PC-9 (cell line): ENCODE data around the gene TFAP2A. TPM values are rescaled to one million over a fixed set of nuclear protein-coding genes. Genes with fewer than 3 reads are reported as not detected.
A peak's percentile ranks its signal among the peaks of the same experiment; 100 is the strongest.

Source experiments
- BruUV-seq: library from RNA; stranded (reverse); fragments of 400-500 nt; replicated peaks from 2 replicates; lab custom pipeline; 2021; lab: Mats Ljungman, UMichigan
- CTCF ChIA-PET: fragments of 300-600 bp; sonication (Branson Sonifier 250); formaldehyde crosslinking; loops from one replicate; lab custom pipeline; 2022; ENCODE audit warnings: antibody characterized with exemption; lab: Charles Lee
- POLR2A ChIA-PET: fragments of 300-600 bp; sonication (Branson Sonifier 250); formaldehyde crosslinking; loops from one replicate; lab custom pipeline; 2022; ENCODE audit warnings: antibody characterized with exemption; ENCODE audit not compliant: unreplicated experiment; lab: Charles Lee
- DNase-seq, 2 experiments: peaks; one replicate each; pipeline versions ENCODE4 v3.0.0 to v3.0.0-alpha.2; 2015 to 2022; ENCODE audit warnings: mixed read lengths in 1 of 2
- H2AFZ ChIP-seq: fragments of 200-600 bp; sonication (generic); 2 replicates; pipeline ENCODE4 v1.8.1; 2017; ENCODE audit warnings: antibody characterized with exemption
- H3F3A ChIP-seq: fragments of 200-600 bp; sonication (generic); 2 replicates; pipeline ENCODE4 v1.8.1; 2017; ENCODE audit warnings: antibody characterized with exemption, mild to moderate bottlenecking, low read depth; ENCODE audit not compliant: insufficient read depth
- H3K27ac ChIP-seq: fragments of 200-600 bp; sonication (generic); 2 replicates; pipeline ENCODE4 v1.6.1; 2016; ENCODE audit warnings: mixed run types
- H3K27me3 ChIP-seq: fragments of 200-600 bp; sonication (generic); 2 replicates; pipeline ENCODE4 v1.6.1; 2016; ENCODE audit warnings: low read depth, mixed run types; ENCODE audit not compliant: insufficient read depth
- H3K36me3 ChIP-seq: fragments of 200-600 bp; sonication (generic); 2 replicates; pipeline ENCODE4 v1.6.1; 2016; ENCODE audit warnings: low read depth, mixed run types
- H3K4me1 ChIP-seq: fragments of 200-600 bp; sonication (generic); replicated peaks from 2 replicates; pipeline ENCODE4 v1.6.1; 2016; ENCODE audit warnings: mixed run types; ENCODE audit not compliant: insufficient read depth
- H3K4me2 ChIP-seq: fragments of 200-600 bp; sonication (generic); 2 replicates; pipeline ENCODE4 v1.6.1; 2017; ENCODE audit warnings: mixed run types
- H3K4me3 ChIP-seq: fragments of 200-600 bp; sonication (generic); 2 replicates; pipeline ENCODE4 v1.6.1; 2016; ENCODE audit warnings: mixed run types
- H3K79me2 ChIP-seq: fragments of 200-600 bp; sonication (generic); 2 replicates; pipeline ENCODE4 v1.6.1; 2017; ENCODE audit warnings: low read depth, mixed run types
- H3K9me2 ChIP-seq: fragments of 200-600 bp; sonication (generic); 2 replicates; pipeline ENCODE4 v1.8.1; 2017; ENCODE audit warnings: mild to moderate bottlenecking; ENCODE audit not compliant: insufficient read depth
- H3K9me3 ChIP-seq: fragments of 200-600 bp; sonication (generic); 2 replicates; pipeline ENCODE4 v1.8.1; 2016; ENCODE audit warnings: low read depth; ENCODE audit not compliant: insufficient read depth
- H4K20me1 ChIP-seq: fragments of 200-600 bp; sonication (generic); 2 replicates; pipeline ENCODE4 v1.8.1; 2017; ENCODE audit not compliant: insufficient read depth
- EZH2 ChIP-seq: fragments of 200-600 bp; sonication (generic); IDR thresholded peaks from 2 replicates; pipeline ENCODE4 v1.8.0; 2017; ENCODE audit warnings: antibody characterized with exemption, low read depth
- intact Hi-C: fragments of 100-400 bp; cut with micrococcal nuclease; formaldehyde crosslinking; loops from one replicate; pipeline ENCODE4 v1.10.0; 2022; ENCODE audit not compliant: unreplicated experiment
- total RNA-seq: library from RNA; stranded (reverse); gene quantifications from 2 replicates; pipeline ENCODE4 v1.2.3, GENCODE V29; 2021
- TF ChIP-seq, protein P1 (sequence below): fragments of 200-600 bp; sonication (generic); conservative IDR thresholded peaks from 2 replicates; pipeline ENCODE4 v1.6.1; 2017; ENCODE audit warnings: mixed run types, antibody characterized with exemption, mild to moderate bottlenecking, moderate library complexity

TFAP2A gene
- total RNA-seq, 1 experiment from 2014 or later, result 43.8 TPM

DNA sequence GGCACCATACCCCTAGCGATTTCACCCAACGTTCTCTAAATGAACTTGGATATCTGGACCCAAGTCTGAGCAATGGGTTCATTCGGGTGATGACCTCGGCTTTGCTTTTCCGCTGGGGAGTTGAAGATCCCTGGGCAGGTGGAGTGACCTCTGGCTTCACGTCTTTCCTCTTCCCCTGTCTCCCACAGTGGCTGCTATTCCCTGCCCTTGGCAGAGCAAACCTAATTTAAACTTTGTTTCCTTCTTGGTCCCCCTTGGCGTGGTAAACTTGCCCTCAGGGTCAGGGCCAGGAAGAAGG is 7.8 kb upstream of the TFAP2A start:
- Histone ChIP-seq H3K4me2 (no peak overlapping the region), H4K20me1 (no peaks in the 10 kb centered on the region), H3K36me3 (no peaks in the 10 kb centered on the region), H3F3A (peaks cover 20% of the 10 kb centered on the region), H3K4me3 (no peak overlapping the region), H3K9me3 (no peaks in the 10 kb centered on the region), H2AFZ (no peak overlapping the region), H3K27ac (no peak overlapping the region), H3K27me3 (no peaks in the 10 kb centered on the region), H3K79me2 (peaks cover 11% of the 10 kb centered on the region), H3K4me1 (peaks cover 33% of the 10 kb centered on the region), H3K9me2 (no peaks in the 10 kb centered on the region)
- TF ChIP-seq EZH2, result no peak
- TF ChIP-seq, protein P1, sequence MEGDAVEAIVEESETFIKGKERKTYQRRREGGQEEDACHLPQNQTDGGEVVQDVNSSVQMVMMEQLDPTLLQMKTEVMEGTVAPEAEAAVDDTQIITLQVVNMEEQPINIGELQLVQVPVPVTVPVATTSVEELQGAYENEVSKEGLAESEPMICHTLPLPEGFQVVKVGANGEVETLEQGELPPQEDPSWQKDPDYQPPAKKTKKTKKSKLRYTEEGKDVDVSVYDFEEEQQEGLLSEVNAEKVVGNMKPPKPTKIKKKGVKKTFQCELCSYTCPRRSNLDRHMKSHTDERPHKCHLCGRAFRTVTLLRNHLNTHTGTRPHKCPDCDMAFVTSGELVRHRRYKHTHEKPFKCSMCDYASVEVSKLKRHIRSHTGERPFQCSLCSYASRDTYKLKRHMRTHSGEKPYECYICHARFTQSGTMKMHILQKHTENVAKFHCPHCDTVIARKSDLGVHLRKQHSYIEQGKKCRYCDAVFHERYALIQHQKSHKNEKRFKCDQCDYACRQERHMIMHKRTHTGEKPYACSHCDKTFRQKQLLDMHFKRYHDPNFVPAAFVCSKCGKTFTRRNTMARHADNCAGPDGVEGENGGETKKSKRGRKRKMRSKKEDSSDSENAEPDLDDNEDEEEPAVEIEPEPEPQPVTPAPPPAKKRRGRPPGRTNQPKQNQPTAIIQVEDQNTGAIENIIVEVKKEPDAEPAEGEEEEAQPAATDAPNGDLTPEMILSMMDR, result no peak
- intact Hi-C loops, result no loop called here
- no TSS peak for BruUV-seq
- CTCF ChIA-PET, result no interaction called here
- POLR2A ChIA-PET, result no interaction called here
- no peak for DNase-seq

DNA sequence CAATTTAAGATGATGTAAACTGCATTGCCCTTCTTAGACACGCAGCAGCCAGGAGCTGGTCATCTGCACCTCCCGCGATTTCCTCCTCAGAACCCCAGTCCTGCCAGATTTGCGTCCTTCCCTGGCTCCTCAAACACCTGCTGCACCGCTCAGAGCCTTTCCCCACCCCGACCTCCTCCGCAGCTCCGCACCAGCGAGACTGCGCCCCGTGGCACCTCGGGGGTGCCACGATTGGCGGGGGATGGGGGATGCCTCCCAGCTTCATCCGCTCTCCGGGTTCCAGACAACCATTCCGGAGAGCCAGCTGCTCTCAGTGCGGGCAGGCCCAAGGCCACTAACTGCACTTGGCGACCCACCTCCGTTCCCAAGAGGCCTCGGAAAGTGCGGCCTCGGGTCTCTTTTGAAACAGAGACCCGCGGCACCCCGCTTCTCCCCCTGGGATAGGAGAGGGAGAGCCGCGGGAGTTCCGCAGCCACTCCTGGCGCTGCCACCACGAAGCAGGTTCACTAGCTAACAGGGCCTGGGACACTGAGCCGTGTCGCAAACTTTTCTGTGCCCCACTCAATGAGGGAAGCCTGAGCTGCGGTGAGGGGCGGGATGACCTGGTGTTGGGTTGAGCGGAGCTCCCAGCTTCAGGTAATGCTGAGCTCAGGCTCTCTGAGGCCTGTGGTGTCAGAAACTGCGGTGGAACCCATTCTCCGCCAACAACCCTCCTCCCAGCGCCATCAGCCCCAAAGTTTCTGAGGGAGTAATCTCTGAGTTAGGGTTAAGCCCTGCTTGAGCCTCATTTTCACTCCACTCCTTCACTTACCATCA is 7.3 kb upstream of the TFAP2A start:
- H3K4me1 ChIP-seq, result peaks cover 30% of the 10 kb centered on the region
- POLR2A ChIA-PET, result no interaction called here
- no peak overlapping the region for H2AFZ ChIP-seq
- H3K36me3 ChIP-seq, result no peaks in the 10 kb centered on the region
- H3K79me2 ChIP-seq, result peaks cover 17% of the 10 kb centered on the region
- H3K27me3 ChIP-seq, result no peaks in the 10 kb centered on the region
- no peak overlapping the region for H3K4me3 ChIP-seq
- peaks cover 20% of the 10 kb centered on the region for H3F3A ChIP-seq
- intact Hi-C loops, result no loop called here
- no TSS peak for BruUV-seq
- H4K20me1 ChIP-seq, result no peaks in the 10 kb centered on the region
- no peak overlapping the region for H3K27ac ChIP-seq
- CTCF ChIA-PET, result no interaction called here
- H3K9me2 ChIP-seq, result no peaks in the 10 kb centered on the region
- no peaks in the 10 kb centered on the region for H3K9me3 ChIP-seq
- no peak for DNase-seq
- H3K4me2 ChIP-seq, result no peak overlapping the region
- no peak for TF ChIP-seq EZH2
- TF ChIP-seq, protein P1, result no peak

DNA sequence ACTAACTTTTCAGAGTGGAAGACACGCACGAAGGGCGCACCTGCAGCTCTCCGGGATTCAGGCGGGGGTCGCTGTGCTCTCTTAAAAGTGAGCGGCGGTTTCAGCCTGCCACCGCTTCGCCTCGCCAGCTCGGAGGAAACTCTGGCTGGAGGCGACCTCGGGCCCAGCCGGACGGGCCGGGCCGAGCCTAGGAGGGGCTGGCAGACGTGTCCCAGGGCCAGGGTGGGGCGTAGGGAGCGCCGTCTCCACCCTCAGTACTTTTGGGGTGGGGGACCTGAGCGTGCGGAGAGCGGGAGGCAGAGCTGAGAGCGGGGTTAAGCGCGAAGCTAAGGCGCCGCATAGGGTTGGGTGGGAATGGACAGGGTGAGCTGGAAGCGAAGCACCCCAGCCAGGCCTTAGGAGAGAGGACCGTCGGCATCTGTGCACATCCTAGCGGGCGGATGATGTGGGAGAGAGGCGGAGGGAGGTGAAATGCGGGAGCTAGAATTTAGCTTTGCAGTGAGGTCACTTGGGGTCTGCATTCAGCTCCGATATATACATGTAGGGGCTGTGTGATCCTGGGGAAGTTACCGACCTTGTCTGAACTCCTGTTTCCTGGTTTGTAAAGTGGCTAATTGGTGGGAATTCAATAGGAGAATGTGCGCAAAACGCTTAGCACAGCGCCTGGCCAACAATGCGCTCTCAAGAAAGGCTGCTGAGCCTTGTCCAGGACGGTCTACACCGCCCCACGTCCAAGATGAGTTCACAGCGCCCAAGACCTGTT is 6.5 kb upstream of the TFAP2A start:
- H4K20me1 ChIP-seq, result no peaks in the 10 kb centered on the region
- ChIA-PET CTCF (no interaction called here), POLR2A (no interaction called here)
- TF ChIP-seq, protein P1, result no peak
- no peak for TF ChIP-seq EZH2
- peaks cover 27% of the 10 kb centered on the region for H3K4me1 ChIP-seq
- no peak overlapping the region for H2AFZ ChIP-seq
- peaks cover 24% of the 10 kb centered on the region for H3K79me2 ChIP-seq
- no peak overlapping the region for H3K4me3 ChIP-seq
- DNase-seq, result no peak
- no peak overlapping the region for H3K27ac ChIP-seq
- peaks cover 20% of the 10 kb centered on the region for H3F3A ChIP-seq
- no peaks in the 10 kb centered on the region for H3K9me2 ChIP-seq
- H3K4me2 ChIP-seq, result peak overlapping the region; percentile 98
- H3K27me3 ChIP-seq, result no peaks in the 10 kb centered on the region
- no TSS peak for BruUV-seq
- intact Hi-C loops, result no loop called here
- no peaks in the 10 kb centered on the region for H3K9me3 ChIP-seq
- H3K36me3 ChIP-seq, result no peaks in the 10 kb centered on the region
